HepG2 (cell line): ENCODE measurements around the gene RAB18.

Experiments
- BHLHE40 ChIP-seq: IDR thresholded peaks from 2 replicates; pipeline ENCODE4 v1.6.1; 2011; ENCODE audit warnings: low read length, improper control_type of control experiment
- DPF2 ChIP-seq: sonication (generic); formaldehyde crosslinking; IDR thresholded peaks from 2 replicates; pipeline ENCODE4 v1.4.0; 2020; ENCODE audit warnings: mild to moderate bottlenecking, low read depth, missing genetic modification reagents, borderline replicate concordance
- EZH2 ChIP-seq: conservative IDR thresholded peaks from 2 replicates; pipeline ENCODE4 v1.6.1; 2012; ENCODE audit warnings: mild to moderate bottlenecking, low read depth, low read length, moderate library complexity
- MAZ ChIP-seq, 2 experiments: sonication (generic) in 1 of 2; formaldehyde crosslinking in 1 of 2; IDR thresholded peaks; 2 replicates each; pipeline versions ENCODE4 v1.5.0 to v1.6.1; 2012 to 2020; ENCODE audit warnings: low read depth in 2 of 2, mild to moderate bottlenecking in 2 of 2, borderline replicate concordance in 1 of 2, improper control_type of control experiment in 1 of 2, low read length in 1 of 2, missing genetic modification reagents in 1 of 2, moderate library complexity in 1 of 2
- MYC ChIP-seq: sonication (generic); formaldehyde crosslinking; IDR thresholded peaks from 2 replicates; pipeline ENCODE4 v1.9.0; 2021; ENCODE audit warnings: missing genetic modification reagents, borderline replicate concordance
- NR2C2 ChIP-seq: sonication (generic); formaldehyde crosslinking; IDR thresholded peaks from 2 replicates; pipeline ENCODE4 v1.4.0; 2020; ENCODE audit warnings: missing genetic modification reagents, mild to moderate bottlenecking, moderate library complexity, borderline replicate concordance
- POLR2A ChIP-seq, 2 experiments: IDR thresholded peaks; 2 replicates each; pipeline ENCODE4 v1.6.1; 2011; ENCODE audit warnings: low read depth in 2 of 2, low read length in 2 of 2, mild to moderate bottlenecking in 1 of 2, moderate library complexity in 1 of 2; ENCODE audit not compliant: insufficient read depth in 1 of 2
- TRIM24 ChIP-seq: sonication (generic); formaldehyde crosslinking; IDR thresholded peaks from 2 replicates; pipeline ENCODE4 v1.8.0; 2022; ENCODE audit warnings: mild to moderate bottlenecking, missing genetic modification reagents
- ZBTB42 ChIP-seq: sonication (generic); formaldehyde crosslinking; IDR thresholded peaks from 2 replicates; pipeline ENCODE4 v1.5.0; 2020; ENCODE audit warnings: mild to moderate bottlenecking, missing genetic modification reagents
- TF ChIP-seq, protein P1 (sequence below): sonication (generic); formaldehyde crosslinking; IDR thresholded peaks from 2 replicates; pipeline ENCODE4 v1.9.0; 2021; ENCODE audit warnings: mild to moderate bottlenecking, missing genetic modification reagents
- TF ChIP-seq, protein P2 (sequence below): sonication (generic); formaldehyde crosslinking; IDR thresholded peaks from 2 replicates; pipeline ENCODE4 v1.5.0; 2020; ENCODE audit warnings: missing genetic modification reagents
- TF ChIP-seq, protein P3 (sequence below): sonication (generic); formaldehyde crosslinking; IDR thresholded peaks from 2 replicates; pipeline ENCODE4 v1.5.0; 2020; ENCODE audit warnings: mild to moderate bottlenecking, missing genetic modification reagents, moderate library complexity

DNA sequence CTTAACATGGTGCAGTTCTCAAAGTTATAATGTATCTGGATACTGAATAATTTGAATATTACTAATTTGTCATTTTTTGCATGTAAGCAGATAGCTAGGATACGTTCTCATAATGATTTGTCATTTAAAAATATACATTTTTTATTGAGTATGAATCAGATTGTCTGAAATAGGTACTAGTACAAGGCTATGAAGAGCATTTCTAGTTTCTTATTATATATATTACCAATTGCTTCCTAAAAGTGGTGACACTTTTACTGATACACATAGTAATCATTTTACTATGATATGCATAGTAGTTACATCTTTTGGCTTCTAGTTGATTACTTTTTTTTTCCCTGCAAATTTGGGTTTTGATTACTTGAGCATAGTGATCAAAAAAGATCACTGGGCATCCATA, 26.4 kb downstream of the RAB18 start:
- TF ChIP-seq MAZ (IDR thresholded peaks at IDR 0.05; ENCODE audit: borderline replicate concordance, low read depth, low read length) (no peak), MAZ (CRISPR knock-in tag; IDR thresholded peaks at IDR 0.05; ENCODE audit: low read depth) (no peak), DPF2 (no peak), TRIM24 (no peak), POLR2A (IDR thresholded peaks at IDR 0.05; ENCODE audit: insufficient read depth in 1 of 2, low read depth in 2 of 2, low read length in 2 of 2) (no peak), ZBTB42 (CRISPR knock-in tag) (no peak), MYC (no peak), BHLHE40 (no peak), EZH2 (no peak), NR2C2 (CRISPR knock-in tag) (no peak)
- TF ChIP-seq, protein P1, sequence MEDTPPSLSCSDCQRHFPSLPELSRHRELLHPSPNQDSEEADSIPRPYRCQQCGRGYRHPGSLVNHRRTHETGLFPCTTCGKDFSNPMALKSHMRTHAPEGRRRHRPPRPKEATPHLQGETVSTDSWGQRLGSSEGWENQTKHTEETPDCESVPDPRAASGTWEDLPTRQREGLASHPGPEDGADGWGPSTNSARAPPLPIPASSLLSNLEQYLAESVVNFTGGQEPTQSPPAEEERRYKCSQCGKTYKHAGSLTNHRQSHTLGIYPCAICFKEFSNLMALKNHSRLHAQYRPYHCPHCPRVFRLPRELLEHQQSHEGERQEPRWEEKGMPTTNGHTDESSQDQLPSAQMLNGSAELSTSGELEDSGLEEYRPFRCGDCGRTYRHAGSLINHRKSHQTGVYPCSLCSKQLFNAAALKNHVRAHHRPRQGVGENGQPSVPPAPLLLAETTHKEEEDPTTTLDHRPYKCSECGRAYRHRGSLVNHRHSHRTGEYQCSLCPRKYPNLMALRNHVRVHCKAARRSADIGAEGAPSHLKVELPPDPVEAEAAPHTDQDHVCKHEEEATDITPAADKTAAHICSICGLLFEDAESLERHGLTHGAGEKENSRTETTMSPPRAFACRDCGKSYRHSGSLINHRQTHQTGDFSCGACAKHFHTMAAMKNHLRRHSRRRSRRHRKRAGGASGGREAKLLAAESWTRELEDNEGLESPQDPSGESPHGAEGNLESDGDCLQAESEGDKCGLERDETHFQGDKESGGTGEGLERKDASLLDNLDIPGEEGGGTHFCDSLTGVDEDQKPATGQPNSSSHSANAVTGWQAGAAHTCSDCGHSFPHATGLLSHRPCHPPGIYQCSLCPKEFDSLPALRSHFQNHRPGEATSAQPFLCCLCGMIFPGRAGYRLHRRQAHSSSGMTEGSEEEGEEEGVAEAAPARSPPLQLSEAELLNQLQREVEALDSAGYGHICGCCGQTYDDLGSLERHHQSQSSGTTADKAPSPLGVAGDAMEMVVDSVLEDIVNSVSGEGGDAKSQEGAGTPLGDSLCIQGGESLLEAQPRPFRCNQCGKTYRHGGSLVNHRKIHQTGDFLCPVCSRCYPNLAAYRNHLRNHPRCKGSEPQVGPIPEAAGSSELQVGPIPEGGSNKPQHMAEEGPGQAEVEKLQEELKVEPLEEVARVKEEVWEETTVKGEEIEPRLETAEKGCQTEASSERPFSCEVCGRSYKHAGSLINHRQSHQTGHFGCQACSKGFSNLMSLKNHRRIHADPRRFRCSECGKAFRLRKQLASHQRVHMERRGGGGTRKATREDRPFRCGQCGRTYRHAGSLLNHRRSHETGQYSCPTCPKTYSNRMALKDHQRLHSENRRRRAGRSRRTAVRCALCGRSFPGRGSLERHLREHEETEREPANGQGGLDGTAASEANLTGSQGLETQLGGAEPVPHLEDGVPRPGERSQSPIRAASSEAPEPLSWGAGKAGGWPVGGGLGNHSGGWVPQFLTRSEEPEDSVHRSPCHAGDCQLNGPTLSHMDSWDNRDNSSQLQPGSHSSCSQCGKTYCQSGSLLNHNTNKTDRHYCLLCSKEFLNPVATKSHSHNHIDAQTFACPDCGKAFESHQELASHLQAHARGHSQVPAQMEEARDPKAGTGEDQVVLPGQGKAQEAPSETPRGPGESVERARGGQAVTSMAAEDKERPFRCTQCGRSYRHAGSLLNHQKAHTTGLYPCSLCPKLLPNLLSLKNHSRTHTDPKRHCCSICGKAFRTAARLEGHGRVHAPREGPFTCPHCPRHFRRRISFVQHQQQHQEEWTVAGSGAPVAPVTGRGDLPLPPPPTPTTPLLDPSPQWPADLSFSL (CRISPR knock-in tag) = no peak
- TF ChIP-seq, protein P2, sequence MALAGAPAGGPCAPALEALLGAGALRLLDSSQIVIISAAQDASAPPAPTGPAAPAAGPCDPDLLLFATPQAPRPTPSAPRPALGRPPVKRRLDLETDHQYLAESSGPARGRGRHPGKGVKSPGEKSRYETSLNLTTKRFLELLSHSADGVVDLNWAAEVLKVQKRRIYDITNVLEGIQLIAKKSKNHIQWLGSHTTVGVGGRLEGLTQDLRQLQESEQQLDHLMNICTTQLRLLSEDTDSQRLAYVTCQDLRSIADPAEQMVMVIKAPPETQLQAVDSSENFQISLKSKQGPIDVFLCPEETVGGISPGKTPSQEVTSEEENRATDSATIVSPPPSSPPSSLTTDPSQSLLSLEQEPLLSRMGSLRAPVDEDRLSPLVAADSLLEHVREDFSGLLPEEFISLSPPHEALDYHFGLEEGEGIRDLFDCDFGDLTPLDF (CRISPR knock-in tag) = no peak
- TF ChIP-seq, protein P3, sequence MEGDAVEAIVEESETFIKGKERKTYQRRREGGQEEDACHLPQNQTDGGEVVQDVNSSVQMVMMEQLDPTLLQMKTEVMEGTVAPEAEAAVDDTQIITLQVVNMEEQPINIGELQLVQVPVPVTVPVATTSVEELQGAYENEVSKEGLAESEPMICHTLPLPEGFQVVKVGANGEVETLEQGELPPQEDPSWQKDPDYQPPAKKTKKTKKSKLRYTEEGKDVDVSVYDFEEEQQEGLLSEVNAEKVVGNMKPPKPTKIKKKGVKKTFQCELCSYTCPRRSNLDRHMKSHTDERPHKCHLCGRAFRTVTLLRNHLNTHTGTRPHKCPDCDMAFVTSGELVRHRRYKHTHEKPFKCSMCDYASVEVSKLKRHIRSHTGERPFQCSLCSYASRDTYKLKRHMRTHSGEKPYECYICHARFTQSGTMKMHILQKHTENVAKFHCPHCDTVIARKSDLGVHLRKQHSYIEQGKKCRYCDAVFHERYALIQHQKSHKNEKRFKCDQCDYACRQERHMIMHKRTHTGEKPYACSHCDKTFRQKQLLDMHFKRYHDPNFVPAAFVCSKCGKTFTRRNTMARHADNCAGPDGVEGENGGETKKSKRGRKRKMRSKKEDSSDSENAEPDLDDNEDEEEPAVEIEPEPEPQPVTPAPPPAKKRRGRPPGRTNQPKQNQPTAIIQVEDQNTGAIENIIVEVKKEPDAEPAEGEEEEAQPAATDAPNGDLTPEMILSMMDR (CRISPR knock-in tag) = no peak
